Liver (tissue), 3 donors: ENCODE measurements around the gene DNAJC5.

Experiments used
- ATF3 ChIP-seq: IDR thresholded peaks from 2 replicates; pipeline ENCODE4 v1.6.1; 2016; ENCODE audit warnings: antibody characterized with exemption
- CTCF ChIP-seq: fragments of 150-350 bp; IDR thresholded peaks from 2 replicates; pipeline ENCODE4 v1.5.1; 2017; ENCODE audit warnings: improper control_type of control experiment, low read depth, low read length; ENCODE audit not compliant: missing input control
- GABPA ChIP-seq, 2 donors: IDR thresholded peaks in 1 of 2; conservative IDR thresholded peaks in 1 of 2; 2 replicates each; pipeline ENCODE4 v1.6.1; 2016; ENCODE audit warnings: antibody characterized with exemption in 2 of 2, mild to moderate bottlenecking in 1 of 2, moderate library complexity in 1 of 2
- JUND ChIP-seq, 2 donors: IDR thresholded peaks; 2 replicates each; pipeline ENCODE4 v1.6.1; 2016; ENCODE audit warnings: antibody characterized with exemption in 2 of 2
- MAX ChIP-seq: IDR thresholded peaks from 2 replicates; pipeline ENCODE4 v1.6.1; 2016; ENCODE audit warnings: antibody characterized with exemption
- RAD21 ChIP-seq, 2 donors: IDR thresholded peaks; 2 replicates each; pipeline ENCODE4 v1.6.1; 2016; ENCODE audit warnings: antibody characterized with exemption in 2 of 2, mild to moderate bottlenecking in 2 of 2
- REST ChIP-seq: IDR thresholded peaks from 2 replicates; pipeline ENCODE4 v1.6.1; 2016; ENCODE audit warnings: antibody characterized with exemption, mild to moderate bottlenecking
- SP1 ChIP-seq: IDR thresholded peaks from 2 replicates; pipeline ENCODE4 v1.6.1; 2018; ENCODE audit warnings: antibody characterized with exemption, mild to moderate bottlenecking
- TAF1 ChIP-seq: conservative IDR thresholded peaks from 2 replicates; pipeline ENCODE4 v1.6.1; 2016; ENCODE audit warnings: antibody characterized with exemption, mild to moderate bottlenecking
- YY1 ChIP-seq: IDR thresholded peaks from 2 replicates; pipeline ENCODE4 v1.6.1; 2016; ENCODE audit warnings: antibody characterized with exemption, mild to moderate bottlenecking
- ZBTB33 ChIP-seq: IDR thresholded peaks from 2 replicates; pipeline ENCODE4 v1.6.1; 2016; ENCODE audit warnings: antibody characterized with exemption
- donor health status: healthy.
- donor health status: healthy.

GRCh38 chr20:63940071-63940471, 45.1 kb downstream of the DNAJC5 start:
- TF ChIP-seq TAF1, result no peak
- TF ChIP-seq RAD21 (IDR thresholded peaks at IDR 0.05), result no peak
- no peak for TF ChIP-seq CTCF
- TF ChIP-seq REST, result no peak
- no peak for TF ChIP-seq MAX
- TF ChIP-seq GABPA (IDR thresholded peaks at IDR 0.05 in 1 of 2, conservative IDR thresholded peaks at IDR 0.05 in 1 of 2), result no peak
- no peak for TF ChIP-seq YY1
- TF ChIP-seq JUND (IDR thresholded peaks at IDR 0.05), result no peak
- no peak for TF ChIP-seq SP1
- TF ChIP-seq ZBTB33, result no peak
- TF ChIP-seq ATF3, result no peak
